LNCaP clone FGC (cell line): ENCODE results near the gene SNX3.
"Not testable (repeated sequence)": the region's sequence is repeated elsewhere in the genome, so short reads cannot be mapped to it uniquely, and the experiment has no call there.

Experiments used
- DNase-seq: peaks from one replicate; pipeline ENCODE4 v3.0.0-alpha.2; 2011; ENCODE audit warnings: low read depth
- H3K4me3 ChIP-seq: 2 replicates; pipeline ENCODE4 v1.5.1; 2011; ENCODE audit warnings: mild to moderate bottlenecking, low read depth, low read length, control low read depth
- TF ChIP-seq, protein P1 (sequence below): IDR thresholded peaks from 2 replicates; pipeline ENCODE4 v1.5.1; 2012; ENCODE audit warnings: mild to moderate bottlenecking; ENCODE audit not compliant: control insufficient read depth, insufficient read depth; ENCODE audit errors: extremely low read depth

SNX3 gene

DNA sequence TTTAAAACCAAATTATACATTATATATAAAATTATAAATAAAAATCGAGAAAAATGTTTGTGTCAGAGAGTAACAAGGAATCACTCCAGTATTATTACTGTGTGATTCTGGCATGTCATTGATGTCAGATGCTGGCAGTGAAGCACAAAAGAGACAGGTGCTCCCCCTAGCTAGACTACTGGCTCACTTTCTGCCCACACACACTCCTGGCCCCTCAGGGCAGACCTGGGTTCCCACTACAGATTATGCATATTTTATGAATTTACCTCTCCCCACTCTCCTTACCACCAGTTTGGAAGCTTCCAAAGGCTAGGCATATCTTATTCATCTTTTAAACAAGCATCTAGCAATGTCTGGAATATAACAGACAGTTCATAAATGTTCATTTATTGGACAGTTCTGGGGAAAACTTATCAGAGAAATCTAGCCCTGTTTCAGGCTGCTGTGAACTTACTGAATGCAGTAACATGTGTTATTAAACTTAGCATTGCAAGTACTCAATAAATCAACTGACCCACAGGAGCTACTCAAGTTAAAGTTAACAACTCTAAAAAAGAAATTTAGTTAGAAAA lies 12.8 kb downstream of the SNX3 start:
- no peak for DNase-seq
- no peak overlapping the region for H3K4me3 ChIP-seq
- TF ChIP-seq, protein P1, sequence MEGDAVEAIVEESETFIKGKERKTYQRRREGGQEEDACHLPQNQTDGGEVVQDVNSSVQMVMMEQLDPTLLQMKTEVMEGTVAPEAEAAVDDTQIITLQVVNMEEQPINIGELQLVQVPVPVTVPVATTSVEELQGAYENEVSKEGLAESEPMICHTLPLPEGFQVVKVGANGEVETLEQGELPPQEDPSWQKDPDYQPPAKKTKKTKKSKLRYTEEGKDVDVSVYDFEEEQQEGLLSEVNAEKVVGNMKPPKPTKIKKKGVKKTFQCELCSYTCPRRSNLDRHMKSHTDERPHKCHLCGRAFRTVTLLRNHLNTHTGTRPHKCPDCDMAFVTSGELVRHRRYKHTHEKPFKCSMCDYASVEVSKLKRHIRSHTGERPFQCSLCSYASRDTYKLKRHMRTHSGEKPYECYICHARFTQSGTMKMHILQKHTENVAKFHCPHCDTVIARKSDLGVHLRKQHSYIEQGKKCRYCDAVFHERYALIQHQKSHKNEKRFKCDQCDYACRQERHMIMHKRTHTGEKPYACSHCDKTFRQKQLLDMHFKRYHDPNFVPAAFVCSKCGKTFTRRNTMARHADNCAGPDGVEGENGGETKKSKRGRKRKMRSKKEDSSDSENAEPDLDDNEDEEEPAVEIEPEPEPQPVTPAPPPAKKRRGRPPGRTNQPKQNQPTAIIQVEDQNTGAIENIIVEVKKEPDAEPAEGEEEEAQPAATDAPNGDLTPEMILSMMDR = peak; percentile 18; the same call in 1 of the 2 replicates

GRCh38 chr6:108245095-108245494 lies 15.7 kb downstream of the SNX3 start:
- not testable (repeated sequence) for DNase-seq, H3K4me3 ChIP-seq

DNA sequence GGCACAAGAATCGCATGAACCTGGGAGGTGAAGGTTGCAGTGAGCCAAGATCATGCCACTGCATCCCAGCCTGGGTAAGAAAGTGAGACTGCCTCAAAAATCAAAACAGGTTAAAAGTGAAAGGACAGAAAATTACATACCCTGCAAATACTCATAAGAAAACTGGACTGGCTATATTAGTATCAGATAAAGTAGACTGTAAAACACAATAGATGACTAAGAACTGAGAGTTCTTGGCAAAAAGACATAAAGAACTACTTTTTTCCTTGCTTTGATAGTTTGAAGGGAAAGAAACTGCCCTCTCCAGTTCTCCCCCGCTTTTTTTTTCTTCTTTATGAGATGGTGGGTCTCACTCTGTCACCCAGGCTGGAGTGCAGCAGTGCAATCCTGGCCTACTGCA lies 17.0 kb downstream of the SNX3 start:
- DNase-seq = no peak
- TF ChIP-seq, protein P1 = no peak
- no peak overlapping the region for H3K4me3 ChIP-seq

DNA sequence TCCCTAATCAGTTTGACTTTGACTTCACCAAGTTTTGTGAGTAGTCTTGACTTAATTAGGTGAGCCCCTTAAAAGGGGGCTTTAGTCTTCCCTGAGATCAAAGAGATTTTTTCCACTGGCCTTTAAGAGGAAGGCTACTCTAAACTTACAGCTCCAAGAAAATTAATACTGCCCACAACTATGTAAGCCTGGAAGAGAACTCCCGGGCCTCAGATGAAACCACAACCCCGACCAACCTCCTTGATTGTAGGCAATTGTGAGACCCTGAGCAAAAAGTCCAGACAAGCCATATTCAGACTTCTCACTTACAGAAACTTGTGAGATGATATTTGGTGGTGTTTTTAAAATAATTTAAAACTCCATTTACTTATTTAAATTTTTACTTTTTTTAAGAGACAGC lies 18.1 kb downstream of the SNX3 start:
- no peak for DNase-seq
- no peak overlapping the region for H3K4me3 ChIP-seq
- TF ChIP-seq, protein P1 = no peak

DNA sequence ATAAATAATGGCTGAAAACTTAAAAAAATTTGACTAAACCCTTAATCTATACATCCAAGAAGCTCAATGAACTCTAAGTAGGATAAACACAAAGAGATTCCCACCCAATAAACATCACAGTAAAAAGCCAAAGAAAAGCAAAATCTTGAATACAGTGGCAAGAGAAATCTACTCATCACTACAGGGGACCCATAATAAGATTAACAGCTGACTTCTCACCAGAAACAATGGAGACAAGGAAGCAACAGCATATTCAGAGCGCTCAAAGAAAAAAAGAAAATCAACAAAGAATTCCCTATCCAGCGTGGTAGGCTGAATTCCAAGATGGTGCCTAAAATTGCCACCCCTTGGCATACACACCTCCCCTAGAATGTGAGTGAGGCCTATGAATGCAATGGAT lies 18.6 kb downstream of the SNX3 start:
- DNase-seq = no peak
- TF ChIP-seq, protein P1 = no peak
- no peak overlapping the region for H3K4me3 ChIP-seq

DNA sequence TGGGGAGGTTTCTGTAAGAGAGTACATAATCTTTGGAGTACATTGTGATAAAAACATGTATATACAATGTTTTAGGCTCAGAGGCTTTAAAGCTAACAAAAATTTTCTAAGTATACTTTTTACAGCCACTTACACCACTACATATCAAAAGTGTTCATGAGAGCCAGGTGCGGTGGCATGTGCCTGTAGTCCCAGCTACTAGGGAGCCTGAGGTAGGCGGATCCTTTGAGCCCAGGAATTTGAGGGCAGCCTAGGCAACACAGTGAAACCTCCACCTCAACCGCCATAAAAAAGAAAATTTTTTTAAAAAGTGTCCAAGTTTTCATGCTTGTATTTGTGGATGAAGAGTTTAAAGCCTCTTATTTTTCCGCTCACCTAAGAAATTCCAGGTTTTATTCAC lies 22.5 kb downstream of the SNX3 start:
- DNase-seq = no peak
- TF ChIP-seq, protein P1 = no peak
- no peak overlapping the region for H3K4me3 ChIP-seq

DNA sequence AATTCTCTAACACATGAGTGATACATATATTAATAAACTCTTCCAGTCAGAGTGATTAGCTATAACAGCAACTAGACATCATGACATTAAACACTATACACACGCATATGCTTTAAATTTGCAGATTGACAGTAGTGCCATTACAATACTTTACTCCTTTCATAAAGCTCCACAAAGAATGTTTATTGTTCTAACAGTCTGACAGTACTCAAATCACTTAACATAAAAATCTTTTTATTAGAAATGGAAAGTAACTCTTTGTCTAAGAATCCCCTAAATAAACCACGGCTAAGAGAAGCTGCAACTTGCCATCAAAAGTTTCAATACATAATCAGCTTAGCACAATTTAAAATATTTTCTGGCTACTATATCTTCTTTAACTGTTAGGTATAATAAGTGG lies 24.0 kb downstream of the SNX3 start:
- H3K4me3 ChIP-seq = no peak overlapping the region
- DNase-seq = no peak
- TF ChIP-seq, protein P1 = no peak
